ENCODE data around the gene GNAL.

DNA sequence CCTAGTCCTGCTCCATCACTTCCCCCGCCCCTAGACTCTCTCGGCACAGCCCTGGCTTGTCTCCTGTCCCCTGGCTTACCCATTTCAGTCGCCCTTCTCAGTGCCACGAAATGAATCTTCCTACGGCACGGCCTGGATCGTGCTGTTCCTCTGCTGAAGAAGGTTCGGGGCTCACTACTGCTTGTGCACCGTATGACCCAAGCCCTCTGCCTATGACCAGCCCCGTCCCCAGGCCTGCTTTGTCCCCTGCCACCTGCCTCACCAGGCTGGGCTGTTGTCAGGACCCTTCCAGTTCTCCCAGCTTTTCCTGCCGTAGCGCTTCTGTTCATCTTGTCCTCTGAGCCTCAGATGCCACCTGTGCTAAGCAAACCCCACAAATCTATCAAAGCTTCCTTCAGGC lies 176.0 kb downstream of the GNAL start:
- TF ChIP-seq, protein P1, sequence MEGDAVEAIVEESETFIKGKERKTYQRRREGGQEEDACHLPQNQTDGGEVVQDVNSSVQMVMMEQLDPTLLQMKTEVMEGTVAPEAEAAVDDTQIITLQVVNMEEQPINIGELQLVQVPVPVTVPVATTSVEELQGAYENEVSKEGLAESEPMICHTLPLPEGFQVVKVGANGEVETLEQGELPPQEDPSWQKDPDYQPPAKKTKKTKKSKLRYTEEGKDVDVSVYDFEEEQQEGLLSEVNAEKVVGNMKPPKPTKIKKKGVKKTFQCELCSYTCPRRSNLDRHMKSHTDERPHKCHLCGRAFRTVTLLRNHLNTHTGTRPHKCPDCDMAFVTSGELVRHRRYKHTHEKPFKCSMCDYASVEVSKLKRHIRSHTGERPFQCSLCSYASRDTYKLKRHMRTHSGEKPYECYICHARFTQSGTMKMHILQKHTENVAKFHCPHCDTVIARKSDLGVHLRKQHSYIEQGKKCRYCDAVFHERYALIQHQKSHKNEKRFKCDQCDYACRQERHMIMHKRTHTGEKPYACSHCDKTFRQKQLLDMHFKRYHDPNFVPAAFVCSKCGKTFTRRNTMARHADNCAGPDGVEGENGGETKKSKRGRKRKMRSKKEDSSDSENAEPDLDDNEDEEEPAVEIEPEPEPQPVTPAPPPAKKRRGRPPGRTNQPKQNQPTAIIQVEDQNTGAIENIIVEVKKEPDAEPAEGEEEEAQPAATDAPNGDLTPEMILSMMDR (conservative IDR thresholded peaks at IDR 0.05; ENCODE audit: low read depth, low read length): no peak
- TF ChIP-seq SMC3 (IDR thresholded peaks at IDR 0.05; ENCODE audit: low read depth, low read length) (no peak), POLR2A (IDR thresholded peaks at IDR 0.05; ENCODE audit: low read depth, low read length) (no peak)
